PC-3 (cell line): ENCODE results near the gene FAM20B. TPM values are rescaled to one million over a fixed set of nuclear protein-coding genes. Genes with fewer than 3 reads are reported as not detected.

Experiments
- ATAC-seq: fragments of 200-7000 bp; cut with Tn5 transposase; 2 replicates; pipeline ENCODE4 v1.9.1; 2020; ENCODE audit warnings: mild to moderate bottlenecking, moderate library complexity
- BruUV-seq: library from RNA; stranded (reverse); fragments of 400-500 nt; replicated peaks from 2 replicates; lab custom pipeline; 2021; lab: Mats Ljungman, UMichigan
- CTCF ChIA-PET: fragments of 300-600 bp; sonication (Branson Sonifier 250); formaldehyde crosslinking; loops from one replicate; lab custom pipeline; 2022; ENCODE audit warnings: antibody characterized with exemption; lab: Charles Lee
- POLR2A ChIA-PET: fragments of 300-600 bp; sonication (Branson Sonifier 250); formaldehyde crosslinking; loops from one replicate; lab custom pipeline; 2022; ENCODE audit warnings: antibody characterized with exemption; ENCODE audit not compliant: unreplicated experiment; lab: Charles Lee
- DNase-seq: peaks from one replicate; pipeline ENCODE4 v3.0.0-alpha.2; 2015
- H2AFZ ChIP-seq: fragments of 300-600 bp; sonication (generic); 2 replicates; pipeline ENCODE4 v1.6.0; 2016; ENCODE audit warnings: antibody characterized with exemption, low read length
- H3F3A ChIP-seq: fragments of 300-600 bp; sonication (generic); one replicate; pipeline ENCODE4 v1.6.0; 2017; ENCODE audit warnings: antibody characterized with exemption, low read length, control low read depth, mild to moderate bottlenecking; ENCODE audit not compliant: unreplicated experiment
- H3K27ac ChIP-seq: fragments of 300-600 bp; sonication (generic); 2 replicates; pipeline ENCODE4 v1.5.1; 2016; ENCODE audit warnings: mild to moderate bottlenecking, low read length
- H3K27me3 ChIP-seq: fragments of 300-600 bp; sonication (generic); 2 replicates; pipeline ENCODE4 v1.6.1; 2016; ENCODE audit warnings: low read length, mixed read lengths
- H3K36me3 ChIP-seq: fragments of 300-600 bp; sonication (generic); 2 replicates; pipeline ENCODE4 v1.6.1; 2016; ENCODE audit warnings: low read depth, mixed run types, low read length, mixed read lengths
- H3K4me1 ChIP-seq: fragments of 300-600 bp; sonication (generic); 2 replicates; pipeline ENCODE4 v1.5.1; 2016; ENCODE audit warnings: low read length; ENCODE audit not compliant: insufficient read depth
- H3K4me2 ChIP-seq: fragments of 300-600 bp; sonication (generic); 2 replicates; pipeline ENCODE4 v1.6.0; 2016; ENCODE audit warnings: low read length
- H3K4me3 ChIP-seq: fragments of 300-600 bp; sonication (generic); 2 replicates; pipeline ENCODE4 v1.5.1; 2016; ENCODE audit warnings: mild to moderate bottlenecking, low read length, mixed read lengths
- H3K79me2 ChIP-seq: fragments of 300-600 bp; sonication (generic); 2 replicates; pipeline ENCODE4 v1.6.1; 2017; ENCODE audit warnings: low read length, mixed read lengths
- H3K9ac ChIP-seq: fragments of 300-600 bp; sonication (generic); 2 replicates; pipeline ENCODE4 v1.6.0; 2016; ENCODE audit warnings: mild to moderate bottlenecking, low read length
- H3K9me2 ChIP-seq: fragments of 300-600 bp; sonication (generic); replicated peaks from 2 replicates; pipeline ENCODE4 v1.6.1; 2016; ENCODE audit warnings: mixed run types, low read length, mixed read lengths
- H3K9me3 ChIP-seq: fragments of 300-600 bp; sonication (generic); 2 replicates; pipeline ENCODE4 v1.6.1; 2016; ENCODE audit warnings: low read length, mixed read lengths
- H4K20me1 ChIP-seq: fragments of 300-600 bp; sonication (generic); 2 replicates; pipeline ENCODE4 v1.6.1; 2016; ENCODE audit warnings: low read length, mixed read lengths
- CTCF ChIP-seq: fragments of 300-600 bp; sonication (generic); conservative IDR thresholded peaks from 2 replicates; pipeline ENCODE4 v1.5.1; 2017; ENCODE audit warnings: antibody characterized with exemption, low read depth, mild to moderate bottlenecking, low read length
- EZH2 ChIP-seq: fragments of 300-600 bp; sonication (generic); IDR thresholded peaks from one replicate; pipeline ENCODE4 v1.6.1; 2017; ENCODE audit warnings: antibody characterized with exemption, mild to moderate bottlenecking, low read length; ENCODE audit not compliant: unreplicated experiment
- EZH2phosphoT487 ChIP-seq: fragments of 300-600 bp; sonication (generic); IDR thresholded peaks from 2 replicates; pipeline ENCODE4 v1.6.1; 2018; ENCODE audit warnings: mild to moderate bottlenecking, antibody characterized with exemption, low read length, borderline replicate concordance
- intact Hi-C: fragments of 100-400 bp; cut with micrococcal nuclease; formaldehyde crosslinking; loops from 2 replicates; pipeline ENCODE4 v1.9.0; 2023
- total RNA-seq: library from RNA; depleted of rRNA; stranded (reverse); fragments of >200 nt; gene quantifications from 2 replicates; pipeline ENCODE4 v1.2.3, GENCODE V29; 2014

The FAM20B gene
- total RNA-seq, 1 experiment from 2014 or later, result 21.1 TPM

- Histone ChIP-seq H3K79me2 (peaks cover 11% of the 10 kb centered on the region), H3F3A (no peaks in the 10 kb centered on the region), H3K9ac (no peak overlapping the region), H3K9me3 (no peaks in the 10 kb centered on the region), H3K36me3 (peaks cover 13% of the 10 kb centered on the region; the same call in 1 of the 2 replicates), H3K4me1 (no peaks in the 10 kb centered on the region), H2AFZ (no peak overlapping the region), H3K27ac (no peak overlapping the region), H3K9me2 (no peaks in the 10 kb centered on the region), H3K27me3 (no peaks in the 10 kb centered on the region), H3K4me2 (no peak overlapping the region), H3K4me3 (no peak overlapping the region), H4K20me1 (no peaks in the 10 kb centered on the region)
- no peak for TF ChIP-seq EZH2phosphoT487
- ChIA-PET CTCF (no interaction called here), POLR2A (interaction anchor here (0.5 kb wide), 1 partner anchor 28 kb away, joined by 3 read pairs; no protein-coding TSS in a partner anchor)
- intact Hi-C loops, result no loop called here
- no peak for ATAC-seq
- DNase-seq, result no peak
- BruUV-seq, result no TSS peak
Observed at GRCh38 chr1:179089827-179090482, 64.3 kb downstream of the FAM20B start.

DNA sequence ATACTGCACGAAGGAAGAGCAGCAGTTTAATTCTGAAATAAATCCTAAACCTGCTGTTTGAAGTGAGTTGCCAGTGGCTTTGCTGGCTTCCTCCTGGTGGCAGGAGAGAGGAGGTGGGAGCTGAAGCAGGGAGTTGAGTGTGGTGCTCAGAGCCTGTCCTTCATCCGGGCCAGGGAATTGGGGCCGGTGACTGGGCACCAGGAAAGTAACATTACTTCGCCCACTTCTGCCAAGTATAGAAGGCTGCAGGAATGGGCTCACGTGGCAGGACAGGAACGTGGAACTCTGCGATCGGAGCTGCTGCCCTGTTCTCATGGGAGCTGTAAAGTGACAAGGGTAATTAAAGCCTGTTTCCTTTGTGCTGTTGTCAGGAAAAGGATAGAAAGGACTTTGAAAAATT, 64.8 kb downstream of the FAM20B start:
- ATAC-seq (no peak), DNase-seq (no peak)
- Histone ChIP-seq H3K4me1 (no peaks in the 10 kb centered on the region), H3K9ac (no peak overlapping the region), H3K27me3 (no peaks in the 10 kb centered on the region), H3F3A (no peaks in the 10 kb centered on the region), H3K9me3 (no peaks in the 10 kb centered on the region), H3K4me3 (no peak overlapping the region), H3K79me2 (0 out of 2 replicates have a peak, but pooled peaks cover 8% of the 10 kb centered on the region), H3K9me2 (no peaks in the 10 kb centered on the region), H3K27ac (no peak overlapping the region), H2AFZ (no peak overlapping the region), H4K20me1 (no peaks in the 10 kb centered on the region), H3K4me2 (no peak overlapping the region), H3K36me3 (peaks cover 18% of the 10 kb centered on the region; the same call in 1 of the 2 replicates)
- TF ChIP-seq EZH2phosphoT487 (no peak), CTCF (no peak), EZH2 (no peak)
- ChIA-PET POLR2A (interaction anchor here (0.5 kb wide), 1 partner anchor 28 kb away, joined by 3 read pairs; no protein-coding TSS in a partner anchor), CTCF (no interaction called here)
- no TSS peak for BruUV-seq
- intact Hi-C loops, result no loop called here

- ChIA-PET POLR2A (no interaction called here), CTCF (no interaction called here)
- Histone ChIP-seq H3K4me2 (no peak overlapping the region), H3K27me3 (no peaks in the 10 kb centered on the region), H3K4me1 (no peaks in the 10 kb centered on the region), H3K36me3 (peaks cover 18% of the 10 kb centered on the region; the same call in 1 of the 2 replicates), H3K9me3 (no peaks in the 10 kb centered on the region), H4K20me1 (no peaks in the 10 kb centered on the region), H2AFZ (no peak overlapping the region), H3K4me3 (no peak overlapping the region), H3F3A (no peaks in the 10 kb centered on the region), H3K9me2 (no peaks in the 10 kb centered on the region), H3K27ac (no peak overlapping the region), H3K9ac (no peak overlapping the region), H3K79me2 (0 out of 2 replicates have a peak, but pooled peaks cover 5% of the 10 kb centered on the region)
- no peak for ATAC-seq
- intact Hi-C loops, result no loop called here
- TF ChIP-seq EZH2phosphoT487 (no peak), EZH2 (no peak), CTCF (no peak)
- DNase-seq, result no peak
- no TSS peak for BruUV-seq
Observed at GRCh38 chr1:179090923-179091322, 65.2 kb downstream of the FAM20B start.
